Hepatocyte (in vitro differentiated cells): ENCODE measurements around the gene SUMF1. TPM values are rescaled to one million over a fixed set of nuclear protein-coding genes. Genes with fewer than 3 reads are reported as not detected.

Source experiments
- DNase-seq: peaks from one replicate; pipeline ENCODE4 v3.0.0-alpha.2; 2016; ENCODE audit warnings: low spot score
- H2AFZ ChIP-seq: fragments of 200-600 bp; sonication (generic); 2 replicates; pipeline ENCODE4 v1.6.0; 2016; ENCODE audit warnings: antibody characterized with exemption, mild to moderate bottlenecking
- H3K27ac ChIP-seq: fragments of 200-600 bp; sonication (generic); 2 replicates; pipeline ENCODE4 v1.5.1; 2016; ENCODE audit warnings: mild to moderate bottlenecking
- H3K27me3 ChIP-seq: fragments of 200-600 bp; sonication (generic); 2 replicates; pipeline ENCODE4 v1.6.1; 2016
- H3K36me3 ChIP-seq: fragments of 200-600 bp; sonication (generic); replicated peaks from 2 replicates; pipeline ENCODE4 v1.5.1; 2016; ENCODE audit warnings: low read depth; ENCODE audit not compliant: insufficient read depth
- H3K4me1 ChIP-seq: fragments of 200-600 bp; sonication (generic); 2 replicates; pipeline ENCODE4 v1.5.1; 2016; ENCODE audit warnings: mild to moderate bottlenecking, moderate library complexity; ENCODE audit not compliant: insufficient read depth
- H3K4me2 ChIP-seq: fragments of 200-600 bp; sonication (generic); 2 replicates; pipeline ENCODE4 v1.6.0; 2016
- H3K4me3 ChIP-seq: fragments of 200-600 bp; sonication (generic); 2 replicates; pipeline ENCODE4 v1.5.1; 2016; ENCODE audit warnings: mild to moderate bottlenecking
- H3K79me2 ChIP-seq: fragments of 200-600 bp; sonication (generic); 2 replicates; pipeline ENCODE4 v1.6.0; 2017; ENCODE audit warnings: mild to moderate bottlenecking
- H3K9me2 ChIP-seq: fragments of 200-600 bp; sonication (generic); replicated peaks from 2 replicates; pipeline ENCODE4 v1.6.0; 2017; ENCODE audit warnings: mild to moderate bottlenecking; ENCODE audit not compliant: insufficient read depth
- H3K9me3 ChIP-seq: fragments of 200-600 bp; sonication (generic); 2 replicates; pipeline ENCODE4 v1.5.1; 2016; ENCODE audit warnings: low read depth, mild to moderate bottlenecking
- H4K20me1 ChIP-seq: fragments of 200-600 bp; sonication (generic); 2 replicates; pipeline ENCODE4 v1.6.0; 2016; ENCODE audit warnings: mild to moderate bottlenecking; ENCODE audit not compliant: insufficient read depth, poor library complexity, severe bottlenecking
- EZH2 ChIP-seq: fragments of 200-600 bp; sonication (generic); IDR thresholded peaks from 2 replicates; pipeline ENCODE4 v1.6.1; 2016; ENCODE audit warnings: antibody characterized with exemption, mild to moderate bottlenecking, borderline replicate concordance
- EZH2phosphoT487 ChIP-seq: fragments of 200-600 bp; sonication (generic); IDR thresholded peaks from one replicate; pipeline ENCODE4 v1.6.1; 2018; ENCODE audit warnings: antibody characterized with exemption, mild to moderate bottlenecking, low read depth, moderate library complexity; ENCODE audit not compliant: unreplicated experiment, severe bottlenecking
- WGBS: methylation state at CpG from one replicate; pipeline ENCODE4 v1.1.6; 2016; ENCODE audit warnings: low lambda C conversion rate; ENCODE audit errors: missing lambda C conversion rate; 5-methylcytosine and 5-hydroxymethylcytosine counted together
- polyA plus RNA-seq: library from polyadenylated mRNA; unstranded; fragments of >200 nt; fragmentation: Nextera tagmentation; extraction: Ambion mirVana; gene quantifications from 2 replicates; pipeline ENCODE4 v1.2.1, GENCODE V29; 2016
- total RNA-seq: library from RNA; depleted of rRNA; stranded (reverse); fragments of >200 nt; gene quantifications from 2 replicates; pipeline ENCODE4 v1.2.3, GENCODE V29; 2014
- TF ChIP-seq, protein P1 (sequence below): fragments of 200-600 bp; sonication (generic); IDR thresholded peaks from 2 replicates; pipeline ENCODE4 v1.5.1; 2016; ENCODE audit warnings: antibody characterized with exemption, mild to moderate bottlenecking; ENCODE audit not compliant: poor library complexity

SUMF1 gene
- total and polyA plus RNA-seq, 2 experiments from 2014 or later = 55.5 to 59.0 TPM

DNA sequence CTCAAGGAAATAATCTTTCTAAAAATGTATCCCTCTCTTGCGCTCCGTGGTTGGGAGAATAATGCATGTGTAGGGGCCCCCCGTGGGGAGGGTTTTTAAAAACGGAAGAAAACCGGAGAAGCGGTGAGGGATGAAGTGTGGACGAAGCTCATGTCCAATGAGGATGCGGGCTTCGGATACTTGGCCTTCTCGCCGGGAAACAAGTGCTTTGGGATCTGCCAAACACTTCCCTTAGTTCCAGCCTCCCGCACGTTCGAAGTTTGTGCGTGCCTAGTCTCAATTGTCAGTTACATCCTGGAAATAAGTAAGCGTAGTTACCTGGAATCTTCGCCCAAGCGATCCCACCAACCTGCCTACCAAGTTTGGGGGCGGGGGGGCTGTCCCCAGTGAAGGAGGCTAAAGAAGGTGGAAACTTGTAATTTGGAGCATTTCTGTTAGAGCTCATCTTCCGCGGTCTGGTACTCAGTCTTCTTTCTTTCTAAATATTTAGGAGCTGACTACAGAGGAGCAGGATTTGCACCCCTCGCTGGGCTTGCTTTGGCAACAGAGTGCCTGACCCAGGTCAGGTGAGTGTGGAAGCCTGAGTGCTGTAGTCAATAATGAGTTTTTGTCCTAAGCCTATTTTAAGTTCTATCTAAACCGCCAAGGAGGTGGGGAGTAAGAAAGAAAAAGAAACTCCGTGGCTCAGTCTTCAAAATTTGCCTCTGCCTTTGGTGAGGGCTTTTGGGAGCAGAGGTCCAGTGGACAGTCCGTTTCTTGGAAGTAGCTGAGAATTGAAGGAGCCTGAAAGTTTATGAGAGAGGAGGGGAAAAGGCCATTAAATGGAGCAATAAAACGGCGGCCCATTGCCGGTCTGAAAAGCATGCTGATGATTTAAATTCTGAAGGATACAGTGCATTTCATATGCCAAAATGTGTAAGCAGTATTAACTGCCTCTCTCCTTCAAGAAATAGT, 27.1 kb upstream of the SUMF1 start:
- no peaks in the 10 kb centered on the region for H3K36me3 ChIP-seq
- TF ChIP-seq, protein P1, sequence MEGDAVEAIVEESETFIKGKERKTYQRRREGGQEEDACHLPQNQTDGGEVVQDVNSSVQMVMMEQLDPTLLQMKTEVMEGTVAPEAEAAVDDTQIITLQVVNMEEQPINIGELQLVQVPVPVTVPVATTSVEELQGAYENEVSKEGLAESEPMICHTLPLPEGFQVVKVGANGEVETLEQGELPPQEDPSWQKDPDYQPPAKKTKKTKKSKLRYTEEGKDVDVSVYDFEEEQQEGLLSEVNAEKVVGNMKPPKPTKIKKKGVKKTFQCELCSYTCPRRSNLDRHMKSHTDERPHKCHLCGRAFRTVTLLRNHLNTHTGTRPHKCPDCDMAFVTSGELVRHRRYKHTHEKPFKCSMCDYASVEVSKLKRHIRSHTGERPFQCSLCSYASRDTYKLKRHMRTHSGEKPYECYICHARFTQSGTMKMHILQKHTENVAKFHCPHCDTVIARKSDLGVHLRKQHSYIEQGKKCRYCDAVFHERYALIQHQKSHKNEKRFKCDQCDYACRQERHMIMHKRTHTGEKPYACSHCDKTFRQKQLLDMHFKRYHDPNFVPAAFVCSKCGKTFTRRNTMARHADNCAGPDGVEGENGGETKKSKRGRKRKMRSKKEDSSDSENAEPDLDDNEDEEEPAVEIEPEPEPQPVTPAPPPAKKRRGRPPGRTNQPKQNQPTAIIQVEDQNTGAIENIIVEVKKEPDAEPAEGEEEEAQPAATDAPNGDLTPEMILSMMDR = no peak
- no peak for TF ChIP-seq EZH2
- no peak for TF ChIP-seq EZH2phosphoT487
- peaks cover 20% of the 10 kb centered on the region for H3K79me2 ChIP-seq
- peak overlapping the region; percentile 27 for H3K27ac ChIP-seq
- no peaks in the 10 kb centered on the region for H3K9me2 ChIP-seq
- peak; percentile 34 for DNase-seq
- H3K4me2 ChIP-seq = peak overlapping the region; percentile 87
- H3K27me3 ChIP-seq = no peaks in the 10 kb centered on the region
- peak overlapping the region; percentile 66 for H3K4me3 ChIP-seq
- no peaks in the 10 kb centered on the region for H4K20me1 ChIP-seq
- peaks cover 7% of the 10 kb centered on the region for H3K4me1 ChIP-seq
- H3K9me3 ChIP-seq = no peaks in the 10 kb centered on the region
- 12% methylated on average over 28 of the region's 28 CpGs for WGBS
- H2AFZ ChIP-seq = peak overlapping the region; percentile 51

DNA sequence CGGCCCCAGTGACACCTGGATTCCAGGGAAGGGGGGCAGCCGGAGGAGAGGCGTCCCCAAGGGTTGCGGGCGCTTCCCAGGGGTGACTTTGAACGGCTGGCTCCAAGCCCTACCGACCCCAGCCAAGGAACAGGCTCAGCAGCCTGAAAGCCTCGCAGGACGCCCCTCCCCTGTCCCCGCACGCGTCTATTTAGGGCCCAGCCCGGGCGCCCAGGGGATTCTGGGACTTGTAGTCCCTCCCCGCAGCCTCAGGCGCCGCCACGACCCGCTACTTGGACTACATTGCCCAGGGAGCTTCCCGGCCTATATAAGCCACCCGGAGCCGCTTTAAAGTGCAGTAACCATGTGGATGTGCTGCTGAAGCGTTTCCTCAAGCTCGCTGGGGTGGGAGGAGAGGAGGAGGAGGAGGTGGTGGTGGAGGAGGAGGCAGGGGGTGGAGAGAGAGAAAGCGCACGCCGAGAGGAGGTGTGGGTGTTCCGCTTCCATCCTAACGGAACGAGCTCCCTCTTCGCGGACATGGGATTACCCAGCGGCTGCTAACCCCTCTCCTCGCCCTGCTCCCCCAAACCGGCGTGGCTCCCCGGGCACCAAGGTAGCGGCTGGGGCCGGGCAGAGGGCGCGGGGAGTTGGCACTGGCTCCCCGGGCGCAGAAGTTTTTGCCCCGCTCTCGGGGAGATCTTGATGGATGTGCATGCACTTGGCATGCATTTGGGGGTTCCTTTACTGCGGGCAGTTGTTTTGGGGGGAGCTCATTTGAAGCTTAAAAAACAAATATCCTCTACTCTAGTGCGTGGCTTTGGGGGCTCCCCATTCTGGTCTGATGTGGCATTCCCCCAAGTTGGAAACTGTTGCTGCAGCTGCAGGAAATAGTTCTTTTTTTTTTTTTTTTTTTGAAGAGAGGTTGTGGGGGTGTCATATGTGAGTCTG, 26.2 kb upstream of the SUMF1 start, which contains the start of gene ITPR1:
ITPR1 (plus strand) TSS at position 335 of the 927 bp plus-strand sequence. CDS start 23,144 bp downstream, outside the sequence.
- no peaks in the 10 kb centered on the region for H3K9me3 ChIP-seq
- H3K27ac ChIP-seq = peak within 1 kb of the TSS; percentile 86
- peak within 1 kb of the TSS; percentile 87 for H3K4me2 ChIP-seq
- H3K4me3 ChIP-seq = peak within 1 kb of the TSS; percentile 66
- H3K36me3 ChIP-seq = no peaks in the 10 kb centered on the region
- WGBS = under 1% methylated on average over 32 of the region's 47 CpGs
- peaks cover 7% of the 10 kb centered on the region for H3K4me1 ChIP-seq
- TF ChIP-seq, protein P1 = peak; percentile 1
- no peak for TF ChIP-seq EZH2phosphoT487
- H3K79me2 ChIP-seq = peaks cover 20% of the 10 kb centered on the region
- H3K27me3 ChIP-seq = no peaks in the 10 kb centered on the region
- peak; percentile 99 for DNase-seq
- H3K9me2 ChIP-seq = no peaks in the 10 kb centered on the region
- peak within 1 kb of the TSS; percentile 82 for H2AFZ ChIP-seq
- H4K20me1 ChIP-seq = no peaks in the 10 kb centered on the region

DNA sequence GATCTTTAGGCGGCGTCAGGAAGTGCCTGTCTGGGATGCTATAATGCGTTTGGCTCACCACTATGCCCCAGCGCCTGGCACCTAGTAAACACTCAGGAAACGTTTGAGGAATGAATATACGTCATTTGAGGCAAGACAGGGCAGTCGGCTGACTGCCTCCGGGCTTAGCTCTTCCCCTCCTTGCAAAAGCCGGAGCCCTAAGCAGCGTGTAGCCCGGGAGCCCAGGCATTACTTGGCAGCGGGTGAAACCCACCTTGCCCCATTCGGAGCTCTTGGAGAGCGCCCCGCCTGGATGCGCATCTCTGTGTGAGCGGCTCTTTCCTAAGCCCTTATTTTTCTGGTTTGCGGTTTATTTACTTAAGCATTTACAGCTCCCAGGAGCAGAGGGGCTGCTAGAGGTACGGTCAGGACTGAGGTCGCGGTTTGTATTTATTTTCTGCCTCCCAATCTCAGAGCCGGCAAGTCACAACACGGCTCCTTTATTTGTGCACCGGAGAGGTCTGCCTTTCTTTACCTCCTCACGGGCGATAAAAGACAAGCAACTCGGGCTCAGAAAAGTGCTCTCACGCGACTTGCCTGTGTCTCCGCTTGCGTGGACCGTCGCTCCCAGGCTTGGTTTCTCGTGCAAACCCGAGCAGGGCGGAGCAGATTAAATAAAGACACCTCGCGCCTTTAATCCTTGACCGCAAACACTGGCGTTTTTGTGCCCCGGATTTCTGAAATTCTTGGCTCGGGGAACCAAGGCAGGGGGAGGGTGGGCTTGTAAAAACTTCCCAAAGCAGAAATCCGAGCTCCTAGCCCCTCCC, 25.3 kb upstream of the SUMF1 start:
- H3K27ac ChIP-seq = peak overlapping the region; percentile 86
- H4K20me1 ChIP-seq = no peaks in the 10 kb centered on the region
- TF ChIP-seq EZH2phosphoT487 (no peak), EZH2 (no peak)
- TF ChIP-seq, protein P1 = no peak
- peak; percentile 76 for DNase-seq
- H2AFZ ChIP-seq = peak overlapping the region; percentile 82
- 1% methylated on average over 43 of the region's 43 CpGs for WGBS
- H3K4me2 ChIP-seq = peak overlapping the region; percentile 87
- peak overlapping the region; percentile 60 for H3K4me3 ChIP-seq
- H3K36me3 ChIP-seq = no peaks in the 10 kb centered on the region
- H3K4me1 ChIP-seq = peaks cover 7% of the 10 kb centered on the region
- no peaks in the 10 kb centered on the region for H3K27me3 ChIP-seq
- no peaks in the 10 kb centered on the region for H3K9me2 ChIP-seq
- H3K79me2 ChIP-seq = peaks cover 16% of the 10 kb centered on the region
- H3K9me3 ChIP-seq = no peaks in the 10 kb centered on the region
